SHP77 treated with DMSO at 0.1 percent for 48 hours (cell line): ENCODE results near the gene ALDH3A1.
A peak's percentile ranks its signal among the peaks of the same experiment; 100 is the strongest.

Source experiments
- DNase-seq: peaks from one replicate; lab custom pipeline; 2025; lab: John Stamatoyannopoulos, UW

ALDH3A1 gene

DNA sequence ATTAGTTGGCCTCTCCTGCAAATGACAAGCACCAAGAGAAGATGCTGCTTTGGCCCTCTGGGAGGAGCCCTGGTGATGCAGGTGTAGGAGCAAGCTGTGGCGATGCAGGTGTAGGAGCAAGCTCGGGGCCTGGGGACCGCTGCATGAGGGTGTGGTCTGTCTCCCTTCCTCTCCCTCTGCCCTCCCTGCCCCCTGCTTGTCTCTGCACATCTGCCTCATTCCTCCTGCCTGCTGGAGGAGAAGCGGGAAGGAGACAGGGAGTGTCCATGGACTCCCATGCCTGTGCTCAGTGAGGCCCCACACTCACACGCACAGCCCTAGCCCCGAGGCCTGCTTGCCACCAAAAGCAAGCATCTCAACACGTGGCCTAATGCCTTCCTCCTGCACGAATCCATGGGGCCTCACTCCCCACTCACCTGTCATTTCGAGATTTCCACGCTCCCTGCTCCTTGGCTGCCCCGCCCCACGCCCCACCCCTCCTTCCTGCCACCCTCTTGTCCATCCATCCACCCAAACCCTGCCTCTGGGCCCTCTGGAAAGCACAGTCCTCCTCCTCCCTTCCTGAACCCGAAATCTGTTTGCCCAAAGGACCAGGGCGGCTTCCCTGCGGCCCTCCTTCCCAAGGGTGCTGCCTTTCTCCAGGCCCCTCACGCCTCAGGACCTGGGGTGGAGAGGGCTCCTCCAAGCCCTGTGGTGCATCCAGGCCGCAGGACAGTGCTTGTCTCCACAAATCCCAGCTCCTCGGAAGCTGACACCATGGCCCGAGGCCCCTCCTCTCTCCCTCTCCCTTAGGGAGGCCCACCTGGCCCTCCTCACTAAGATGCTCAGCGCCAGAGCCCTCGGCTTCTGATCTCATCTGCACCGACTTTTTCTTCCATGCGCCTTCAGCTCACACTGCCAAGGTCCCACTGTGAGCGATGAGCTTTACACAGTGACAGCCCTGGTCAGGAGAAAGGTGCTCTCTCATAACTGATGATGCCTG is 11.8 kb upstream of the ALDH3A1 start:
- no peak for DNase-seq

DNA sequence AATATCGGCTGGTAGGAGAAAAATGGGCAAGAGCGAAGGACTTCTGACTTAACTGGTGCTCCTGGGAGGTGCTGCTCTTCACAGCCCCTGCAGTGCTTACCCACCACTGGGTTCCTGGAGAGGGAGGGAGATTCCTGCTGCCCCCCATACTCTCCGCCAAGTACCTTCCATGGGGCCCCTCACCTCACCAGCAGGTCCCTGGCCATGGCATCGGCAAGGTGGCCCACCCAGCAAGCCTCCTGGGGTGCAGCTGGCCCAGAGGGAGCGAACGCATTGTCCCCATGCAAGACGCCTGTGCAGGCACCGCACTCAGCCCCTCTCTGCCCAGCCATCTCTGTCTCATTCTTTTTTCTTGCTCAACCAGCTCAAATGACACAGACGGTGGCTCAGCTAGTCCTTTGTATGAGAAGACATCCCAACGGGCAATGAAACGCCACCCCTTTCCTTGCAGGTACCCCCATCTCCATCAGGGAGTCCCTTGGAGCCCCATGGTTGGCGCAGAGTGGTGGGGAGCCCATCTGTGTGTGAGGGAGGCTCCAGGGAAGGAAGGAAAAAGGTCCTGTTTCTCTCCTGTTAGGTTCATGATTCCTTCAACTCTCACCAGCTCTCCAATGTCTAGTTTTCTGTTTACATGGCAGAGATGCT is 9.6 kb upstream of the ALDH3A1 start:
- no peak for DNase-seq

- DNase-seq, result no peak
Measured at GRCh38 chr17:19756546-19756945, 8.4 kb upstream of the ALDH3A1 start.

DNA sequence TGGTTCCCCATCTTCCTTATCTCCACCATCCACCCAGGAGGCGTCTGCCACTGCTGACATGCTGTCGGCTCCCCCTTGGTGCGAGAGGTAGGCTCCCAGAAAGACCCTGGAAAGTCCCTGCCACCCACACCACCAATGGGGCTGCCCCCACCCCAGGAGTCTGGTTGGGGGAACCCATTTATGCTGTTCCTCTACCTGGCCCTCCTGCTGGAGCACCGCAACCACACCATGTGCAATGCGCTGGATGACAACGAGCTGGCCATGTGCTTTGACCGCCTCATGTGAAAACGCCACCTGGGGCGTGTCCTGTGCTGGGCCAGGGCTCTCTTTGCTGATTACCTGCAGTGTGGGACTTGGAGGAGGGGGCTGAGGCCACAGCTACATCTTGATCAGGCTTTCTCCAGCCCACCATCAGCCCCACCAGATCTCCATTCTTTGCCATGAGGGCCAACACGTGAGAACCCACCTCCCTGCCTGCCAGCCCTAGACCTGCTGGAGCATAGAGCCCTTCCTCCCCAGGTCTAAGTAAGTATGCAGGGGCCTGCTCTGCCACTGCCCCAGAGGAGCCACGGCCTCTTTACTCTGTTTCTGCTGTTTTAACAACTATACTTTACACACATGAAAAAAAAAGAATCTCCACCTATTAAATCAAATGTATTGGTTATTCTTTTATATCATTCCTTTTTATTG is 7.9 kb upstream of the ALDH3A1 start:
- DNase-seq, result no peak

- DNase-seq, result no peak
Measured at GRCh38 chr17:19755392-19755791, 7.3 kb upstream of the ALDH3A1 start.

DNA sequence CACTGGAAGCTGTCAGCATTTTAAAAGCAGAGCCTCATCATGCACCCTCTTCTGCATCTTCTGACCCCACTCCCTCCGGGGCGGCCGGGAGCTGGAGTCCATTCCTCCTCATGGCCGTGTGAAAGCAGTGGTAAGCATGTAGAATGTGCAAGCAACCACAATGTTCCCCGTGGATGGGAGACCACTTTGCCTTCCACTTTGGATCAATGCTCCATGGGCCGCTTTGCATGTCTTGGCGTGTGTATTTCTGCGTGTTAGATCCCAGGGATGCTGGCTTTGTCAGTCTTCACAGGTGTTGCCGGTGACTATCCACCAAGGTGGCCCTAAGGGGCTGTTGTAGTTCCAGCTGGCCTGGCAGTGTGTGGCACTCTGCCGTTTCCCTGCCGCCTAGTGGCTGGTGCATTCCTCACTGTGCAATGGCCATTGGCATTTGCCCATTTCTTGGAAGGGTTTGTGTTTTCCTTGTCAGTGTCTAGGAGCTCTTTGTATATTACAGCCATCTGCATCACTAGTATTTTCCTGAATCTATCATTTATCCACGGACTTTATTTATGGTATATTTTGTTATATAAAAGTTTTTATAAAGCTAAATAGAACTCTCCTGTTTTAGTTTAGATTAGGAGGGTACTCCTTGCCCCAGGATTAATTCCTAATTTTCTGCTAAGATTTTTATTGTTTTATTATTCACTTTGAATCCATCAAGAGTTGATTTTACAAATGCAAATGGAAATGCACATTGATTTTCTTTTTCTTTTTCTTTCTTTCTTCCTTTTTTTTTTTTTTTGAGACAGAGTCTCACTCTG is 5.8 kb upstream of the ALDH3A1 start:
- peak; percentile 94 for DNase-seq

GRCh38 chr17:19753051-19753509 is 5.0 kb upstream of the ALDH3A1 start:
- peak; percentile 78 for DNase-seq

DNA sequence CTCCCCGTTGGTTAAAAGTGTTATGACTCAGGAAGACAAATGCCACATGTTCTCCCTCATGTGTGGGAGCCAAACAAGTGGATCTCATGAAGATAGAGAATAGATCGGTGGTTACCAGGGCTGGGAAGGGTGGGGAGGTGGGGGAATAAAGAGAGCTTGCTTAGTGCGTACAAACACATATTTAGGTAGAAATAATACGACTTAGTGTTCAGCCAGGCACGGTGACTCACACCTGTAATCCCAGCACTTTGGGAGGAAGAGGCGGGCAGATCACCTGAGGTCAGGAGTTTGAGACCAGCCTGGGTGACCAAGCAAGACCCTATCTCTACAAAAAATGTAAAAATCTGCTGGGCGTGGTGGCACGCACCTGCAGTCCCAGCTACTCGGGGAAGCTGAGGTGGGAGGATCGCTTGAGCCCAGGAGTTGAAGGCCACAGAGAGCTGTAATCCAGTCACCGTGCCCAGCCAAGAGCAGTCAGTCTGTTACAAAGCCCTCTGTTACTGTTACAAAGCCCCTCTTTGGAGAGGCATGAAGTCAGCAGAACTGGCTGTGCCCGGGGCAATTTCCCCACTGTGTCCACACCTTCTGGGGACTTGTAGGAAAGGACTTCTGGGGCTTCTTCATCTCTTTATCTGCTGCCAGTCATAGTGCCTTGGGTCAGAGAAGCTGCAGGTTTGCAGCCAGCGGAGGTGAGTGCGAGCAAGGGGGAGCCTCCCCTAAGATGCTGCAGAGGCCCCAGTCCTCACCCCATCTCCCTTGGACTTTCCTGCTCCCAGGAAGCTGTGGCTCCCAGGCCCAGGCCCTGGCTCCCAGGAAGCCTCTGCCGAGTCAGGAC is 4.3 kb upstream of the ALDH3A1 start:
- DNase-seq, result no peak

DNA sequence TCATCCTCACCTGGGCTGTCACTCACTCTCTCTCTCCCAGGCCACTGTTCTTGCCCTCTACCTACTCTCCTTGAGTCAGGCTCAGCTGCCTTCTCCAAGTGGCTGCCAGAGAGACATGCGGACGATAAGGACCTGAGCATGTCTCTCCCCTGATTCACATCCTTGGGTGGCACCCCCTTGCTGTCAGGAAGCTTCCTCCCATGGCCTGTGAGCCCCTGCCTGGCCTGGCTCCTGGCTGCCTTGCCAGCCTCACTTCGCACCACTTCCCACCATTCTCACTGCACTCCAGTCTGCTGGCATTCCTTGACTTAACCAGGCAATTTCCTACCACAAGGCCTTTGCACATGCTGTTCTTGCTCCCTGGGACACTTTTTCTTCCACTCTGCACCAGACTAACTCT is 2.7 kb upstream of the ALDH3A1 start:
- no peak for DNase-seq

- DNase-seq, result no peak
Measured at GRCh38 chr17:19750020-19750572, 2.0 kb upstream of the ALDH3A1 start.

GRCh38 chr17:19748807-19749193 is 702 bp upstream of the ALDH3A1 start:
- DNase-seq, result no peak

GRCh38 chr17:19747159-19747719 is 859 bp downstream of the ALDH3A1 start:
- DNase-seq, result no peak

DNA sequence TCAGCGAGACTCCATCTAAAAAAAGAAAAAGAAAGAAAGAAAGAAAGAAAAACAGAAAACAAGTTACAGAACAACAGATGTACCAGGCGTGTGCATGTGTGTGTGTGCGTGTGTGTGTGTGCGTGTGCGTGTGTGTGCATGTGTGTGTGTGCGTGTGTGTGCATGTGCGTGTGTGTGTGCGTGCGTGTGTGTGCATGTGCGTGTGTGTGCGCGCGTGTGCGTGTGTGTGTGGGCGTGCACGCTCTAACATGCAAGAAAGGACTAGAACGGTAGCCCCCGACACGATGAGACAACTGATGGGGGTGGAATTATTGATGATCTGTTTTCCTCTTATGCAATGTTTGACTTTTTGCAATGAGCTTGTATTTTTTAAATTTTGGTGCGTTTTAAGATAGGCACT is 1.6 kb downstream of the ALDH3A1 start:
- no peak for DNase-seq

DNA sequence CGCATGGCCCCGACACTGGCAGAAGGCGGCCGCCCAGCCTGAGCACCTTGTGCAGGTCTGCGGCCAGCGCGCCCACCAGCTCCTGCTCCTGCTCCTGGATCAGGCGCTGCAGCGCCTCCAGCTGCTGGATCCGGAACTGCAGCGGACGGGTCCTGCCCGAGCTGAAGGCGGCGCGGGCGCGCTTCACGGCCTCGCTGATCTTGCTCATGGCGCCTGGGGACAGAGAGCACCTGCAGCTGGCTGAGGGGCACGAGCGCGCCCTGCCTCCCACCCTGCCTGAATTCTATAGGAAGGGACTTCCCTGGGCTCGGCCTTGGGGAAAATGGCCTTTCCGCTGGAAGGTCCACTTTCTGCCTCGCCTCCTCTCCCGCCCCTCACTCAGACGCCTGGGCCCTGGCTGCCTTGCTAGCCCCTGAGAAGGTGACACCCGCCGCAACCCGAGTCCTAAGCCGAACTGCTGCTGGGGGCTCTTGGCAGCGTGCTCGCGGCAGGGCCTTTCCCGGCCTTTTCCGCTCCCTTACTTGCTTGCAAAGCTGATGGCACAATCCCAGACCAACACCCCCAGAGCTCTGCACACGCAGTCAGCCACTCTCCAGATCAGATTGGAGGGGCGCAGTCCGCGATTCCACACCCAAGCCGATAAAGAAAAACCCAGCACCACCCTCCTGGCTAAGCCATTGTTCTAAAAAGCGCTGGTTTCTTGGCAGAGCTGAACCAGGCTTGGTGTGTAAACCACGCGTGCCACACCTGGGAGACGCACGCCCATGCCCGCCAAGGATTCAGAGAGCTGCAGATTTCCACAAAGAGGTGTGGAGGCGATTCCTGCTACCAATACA is 3.0 kb downstream of the ALDH3A1 start:
- no peak for DNase-seq

DNA sequence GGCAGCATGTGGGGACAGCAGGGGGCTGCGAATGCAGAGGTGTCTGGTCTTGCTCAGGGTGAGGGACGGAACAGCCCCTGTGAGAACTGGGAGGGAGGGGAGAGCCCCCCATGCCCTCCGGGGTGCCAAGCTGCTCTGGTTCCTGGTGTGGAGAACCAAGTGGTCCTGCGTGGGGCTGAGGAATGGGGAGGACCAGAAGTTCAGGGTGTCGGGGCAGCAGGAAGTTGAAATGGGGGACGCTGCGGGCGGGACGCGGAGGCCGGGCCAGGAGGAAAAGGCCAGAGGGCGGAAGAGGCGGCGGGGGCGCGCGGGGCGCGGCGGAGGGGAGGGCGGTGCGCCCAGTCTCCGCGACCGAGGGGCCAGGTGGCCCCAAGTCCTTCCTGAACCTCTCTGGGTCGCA is 3.6 kb downstream of the ALDH3A1 start:
- no peak for DNase-seq

GRCh38 chr17:19743101-19744100 is 4.7 kb downstream of the ALDH3A1 start:
- no peak for DNase-seq

GRCh38 chr17:19742495-19742894 is 5.6 kb downstream of the ALDH3A1 start:
- DNase-seq, result no peak

DNA sequence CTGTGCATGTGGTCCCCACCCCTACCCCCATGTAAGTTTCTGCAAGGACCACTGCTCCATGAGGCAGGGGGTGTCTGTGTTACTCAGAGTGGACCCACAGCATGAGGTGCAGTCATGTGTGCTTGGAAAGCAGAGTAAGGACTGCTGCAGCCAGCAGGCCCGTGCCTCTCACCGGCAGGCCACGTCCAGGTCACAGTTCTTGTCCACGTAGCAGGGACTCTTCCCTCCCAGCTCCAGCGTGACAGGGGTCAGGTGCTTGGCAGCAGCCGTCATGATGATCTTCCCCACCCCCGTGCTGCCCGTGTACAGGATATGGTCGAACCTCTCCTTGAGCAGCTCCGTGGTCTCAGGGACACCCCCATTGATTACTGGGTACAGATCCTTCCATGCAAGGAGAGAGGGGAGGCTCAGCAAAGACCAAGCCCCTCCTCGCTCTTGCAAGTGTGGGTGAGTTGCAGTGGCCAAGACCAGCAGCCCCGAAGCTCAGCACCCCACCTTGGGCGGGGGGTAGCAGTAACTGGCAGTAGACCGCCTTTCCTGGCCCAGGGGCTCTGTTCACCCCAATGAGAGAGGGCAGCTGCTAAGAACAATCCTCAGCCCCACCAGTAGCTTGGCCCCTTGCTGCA is 6.2 kb downstream of the ALDH3A1 start:
- no peak for DNase-seq
